ENCODE measurements around the gene EP400.

The EP400 gene

GRCh38 chr12:132052196-132052932, 102.6 kb downstream of the EP400 start:
- DNase-seq = no peak

GRCh38 chr12:132053338-132054330, 103.9 kb downstream of the EP400 start:
- DNase-seq = no peak

GRCh38 chr12:132054983-132055382, 105.2 kb downstream of the EP400 start:
- no peak for DNase-seq

- DNase-seq = no peak
Measured at GRCh38 chr12:132055535-132056096, 105.9 kb downstream of the EP400 start.

GRCh38 chr12:132056320-132056719, 106.6 kb downstream of the EP400 start:
- no peak for DNase-seq

GRCh38 chr12:132056951-132057350, 107.2 kb downstream of the EP400 start:
- DNase-seq = no peak

GRCh38 chr12:132057691-132058090, 107.9 kb downstream of the EP400 start:
- DNase-seq = no peak

- DNase-seq = no peak
Measured at GRCh38 chr12:132061197-132061596, 111.5 kb downstream of the EP400 start.

GRCh38 chr12:132061641-132062430, 112.1 kb downstream of the EP400 start:
- no peak for DNase-seq

GRCh38 chr12:132062481-132062880, 112.7 kb downstream of the EP400 start:
- no peak for DNase-seq

GRCh38 chr12:132063491-132063890, 113.7 kb downstream of the EP400 start:
- no peak for DNase-seq

- no peak for DNase-seq
Measured at GRCh38 chr12:132064631-132065030, 114.9 kb downstream of the EP400 start.

GRCh38 chr12:132065203-132065602, 115.5 kb downstream of the EP400 start:
- no peak for DNase-seq

GRCh38 chr12:132065609-132066344, 116.0 kb downstream of the EP400 start:
- no peak for DNase-seq

GRCh38 chr12:132066345-132066685, 116.6 kb downstream of the EP400 start:
- DNase-seq = no peak

- DNase-seq = no peak
Measured at GRCh38 chr12:132066749-132067148, 117.0 kb downstream of the EP400 start.

GRCh38 chr12:132067182-132067581, 117.4 kb downstream of the EP400 start:
- no peak for DNase-seq

- DNase-seq = no peak
Measured at GRCh38 chr12:132068250-132068649, 118.5 kb downstream of the EP400 start.

GRCh38 chr12:132069336-132069985, 119.7 kb downstream of the EP400 start:
- DNase-seq = no peak

- DNase-seq = no peak
Measured at GRCh38 chr12:132070298-132070697, 120.6 kb downstream of the EP400 start.

GRCh38 chr12:132071040-132071810, 121.5 kb downstream of the EP400 start:
- DNase-seq = no peak

Measured in activated CD8-positive, alpha-beta memory T cell treated with anti-CD3 and anti-CD28 coated beads for 24 hours (primary cell).